HG03045 (cell line): ENCODE measurements around the gene CHIC2.
A peak's percentile ranks its signal among the peaks of the same experiment; 100 is the strongest.
"Not testable (repeated sequence)": the region's sequence is repeated elsewhere in the genome, so short reads cannot be mapped to it uniquely, and the experiment has no call there.

Experiments used
- ATAC-seq: cut with Tn5 transposase; IDR thresholded peaks from one replicate; pipeline ENCODE4 v1.9.1; 2021; ENCODE audit warnings: mild to moderate bottlenecking, moderate library complexity; ENCODE audit not compliant: unreplicated experiment

CHIC2 gene

DNA sequence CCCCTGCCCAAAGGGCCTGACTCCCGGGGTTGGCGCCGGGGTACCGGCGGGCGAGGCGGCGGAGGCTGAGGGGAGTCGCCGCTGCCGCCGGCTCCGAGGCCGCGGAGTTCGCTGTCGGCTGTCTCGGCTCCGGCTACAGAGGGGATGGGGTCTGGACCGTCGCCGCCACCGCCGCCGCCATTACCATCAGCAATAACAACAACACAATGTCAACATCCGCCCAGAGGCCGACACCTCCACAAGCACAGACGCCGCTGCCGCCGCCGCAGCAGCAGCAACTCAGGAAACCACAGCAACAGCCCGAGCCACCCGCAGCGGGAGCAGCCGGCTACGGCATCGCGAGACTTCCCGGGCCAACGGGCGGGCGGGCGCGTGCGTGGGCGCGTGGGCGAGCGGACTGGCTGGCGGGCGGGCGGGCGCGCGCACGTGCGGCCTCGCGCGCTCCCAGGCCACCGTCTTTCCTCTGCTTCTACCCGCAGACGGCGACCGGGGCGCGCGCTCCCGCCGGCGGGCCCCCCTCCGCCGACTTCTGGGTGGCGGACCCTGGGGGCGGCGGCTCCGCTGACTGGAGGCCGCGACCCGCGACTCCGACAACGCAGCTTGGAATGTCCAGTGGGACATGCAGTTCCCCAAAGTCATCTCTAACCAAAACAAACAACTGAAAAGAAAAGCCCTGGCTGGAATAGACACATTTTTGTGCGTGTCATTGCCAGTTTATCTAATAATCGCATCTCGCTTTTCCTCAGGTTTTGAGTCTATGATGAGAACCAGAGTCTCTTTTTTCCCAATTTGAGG is at the start of gene CHIC2:
TSS of gene CHIC2 (minus strand) at position 289 of the 795 bp plus-strand sequence. CDS start 305 bp downstream, outside the sequence.
- ATAC-seq = peak; percentile 98

DNA sequence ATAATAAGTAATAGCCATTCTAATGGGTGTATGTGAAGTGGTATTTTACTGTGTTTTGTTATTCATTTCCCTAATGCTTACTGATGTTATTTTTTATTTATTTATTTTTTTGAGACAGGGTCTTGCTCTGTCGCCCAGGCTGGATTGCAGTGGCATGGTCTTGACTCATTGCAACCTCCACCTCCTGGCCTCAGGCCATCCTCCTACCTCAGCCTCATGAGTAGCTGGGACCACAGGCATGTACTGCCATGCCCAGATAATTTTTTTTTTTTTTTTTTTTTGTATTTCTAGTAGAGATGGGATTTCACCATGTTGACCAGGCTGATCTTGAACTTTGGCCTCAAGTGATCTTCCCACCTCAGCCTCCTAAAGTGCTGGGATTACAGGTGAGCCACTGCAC is 48.8 kb upstream of the CHIC2 start:
- ATAC-seq = not testable (repeated sequence)

DNA sequence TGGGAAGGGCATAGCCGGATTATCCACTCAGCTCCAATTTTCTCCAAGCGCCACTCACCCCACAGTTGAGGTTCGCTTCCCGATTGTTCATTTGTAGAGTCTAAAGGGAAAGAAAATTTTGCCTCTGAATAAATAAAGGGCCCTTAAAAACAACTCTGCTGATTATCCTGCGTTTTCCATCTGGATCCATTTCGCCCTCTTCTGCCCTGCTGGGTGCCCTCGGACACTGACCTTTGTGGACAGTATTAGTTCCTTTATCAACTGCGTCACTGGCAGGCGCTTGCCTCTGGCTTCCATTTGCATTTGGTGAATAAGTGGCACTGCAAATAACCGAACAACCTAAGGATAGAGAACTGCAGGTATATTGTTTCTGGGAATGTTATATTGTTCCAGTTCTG is 45.6 kb upstream of the CHIC2 start:
- ATAC-seq = no peak

DNA sequence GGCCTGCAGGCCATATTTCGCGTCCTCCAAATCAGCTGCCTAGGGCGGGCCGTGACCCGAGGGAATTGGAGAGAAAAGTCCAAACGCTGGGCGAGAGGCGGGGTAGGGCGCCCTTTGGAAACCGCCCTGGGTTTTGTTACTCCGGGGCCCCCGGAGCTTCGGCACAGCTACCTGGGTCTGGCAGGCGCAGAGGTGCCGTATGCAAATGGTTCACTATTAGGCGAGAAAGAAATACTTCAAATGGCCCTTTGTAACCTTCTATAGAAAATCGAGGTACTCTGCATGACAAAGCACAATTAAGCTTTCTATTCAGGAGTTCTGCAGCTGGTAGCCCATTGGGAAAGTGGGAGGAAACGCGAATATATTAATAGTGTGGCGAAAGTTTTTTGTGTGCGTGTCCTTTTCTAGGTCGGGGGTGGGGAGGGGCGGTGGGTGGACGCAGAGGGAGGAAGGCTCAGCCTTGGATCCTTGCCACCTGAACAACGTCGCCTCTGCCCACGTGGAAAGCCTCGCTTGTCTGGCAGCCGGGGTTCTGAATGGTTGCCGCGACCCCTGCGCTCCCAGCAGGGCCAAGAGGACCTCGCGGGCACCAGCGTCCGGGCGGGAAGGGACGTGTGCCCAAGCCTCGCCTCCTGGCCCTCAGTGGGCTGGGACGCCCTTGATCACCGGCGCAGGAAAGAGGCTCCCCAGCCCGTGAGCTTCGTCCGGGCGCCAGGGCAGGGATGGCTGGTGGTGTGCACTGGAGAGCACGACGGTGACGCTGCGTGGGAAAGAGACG is 45.0 kb upstream of the CHIC2 start:
- ATAC-seq = no peak

DNA sequence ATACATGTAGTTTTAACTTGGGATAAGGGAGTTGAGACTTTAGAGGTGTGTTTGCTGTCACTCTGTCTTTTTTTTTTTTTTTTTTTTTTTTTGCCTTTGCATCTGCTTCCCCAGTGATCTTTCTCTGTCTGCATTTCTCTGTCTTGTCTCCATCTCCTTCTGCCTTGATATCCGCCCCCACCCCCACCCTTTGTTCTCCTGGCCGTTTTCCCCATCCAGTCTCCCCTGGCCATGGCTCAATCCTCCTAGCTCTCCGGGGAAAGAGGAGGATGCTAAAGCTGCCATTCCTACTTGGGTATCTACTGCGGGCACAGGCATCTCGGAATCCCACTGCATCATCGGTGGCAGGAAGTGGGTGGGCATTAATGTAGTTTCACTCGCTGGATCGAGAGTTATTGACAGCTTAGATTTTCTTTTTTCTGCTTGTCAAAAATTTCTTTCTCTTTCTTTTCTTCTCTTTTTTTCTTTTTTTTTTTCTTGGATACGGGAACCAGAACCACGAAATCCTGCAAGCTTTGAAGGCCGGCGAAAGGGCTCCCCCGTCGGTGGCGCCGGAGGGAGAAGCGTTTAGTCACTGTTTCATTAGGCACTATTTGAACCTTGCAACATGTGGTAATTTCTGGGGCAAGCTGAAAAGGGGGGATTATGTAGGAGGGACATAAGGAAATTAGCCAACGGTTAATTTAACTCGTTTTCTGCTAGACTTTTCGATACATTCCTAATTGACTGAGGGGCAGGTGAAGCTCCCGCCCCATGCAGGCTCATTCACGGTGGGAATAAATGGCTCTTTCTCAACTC is 43.7 kb upstream of the CHIC2 start:
- no peak for ATAC-seq

DNA sequence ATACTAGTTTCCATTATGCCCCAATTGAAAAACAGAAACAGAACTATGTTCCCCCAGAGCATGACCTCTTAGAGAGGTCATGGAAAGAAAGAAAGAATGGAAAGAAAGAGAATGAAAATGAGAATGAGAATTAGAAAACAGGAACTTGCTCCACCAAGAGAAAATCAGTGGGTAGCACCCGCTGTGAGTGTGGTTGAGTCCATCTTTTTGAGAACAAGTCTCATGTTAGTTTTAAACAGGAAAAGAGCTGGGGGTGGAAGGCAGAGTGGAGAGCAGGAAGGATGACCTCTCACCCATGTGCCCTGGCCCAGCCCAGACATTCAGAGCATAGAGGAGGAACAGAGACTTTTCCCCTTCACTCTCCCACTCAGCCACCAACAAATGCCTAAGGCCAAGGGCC is 40.5 kb upstream of the CHIC2 start:
- no peak for ATAC-seq

DNA sequence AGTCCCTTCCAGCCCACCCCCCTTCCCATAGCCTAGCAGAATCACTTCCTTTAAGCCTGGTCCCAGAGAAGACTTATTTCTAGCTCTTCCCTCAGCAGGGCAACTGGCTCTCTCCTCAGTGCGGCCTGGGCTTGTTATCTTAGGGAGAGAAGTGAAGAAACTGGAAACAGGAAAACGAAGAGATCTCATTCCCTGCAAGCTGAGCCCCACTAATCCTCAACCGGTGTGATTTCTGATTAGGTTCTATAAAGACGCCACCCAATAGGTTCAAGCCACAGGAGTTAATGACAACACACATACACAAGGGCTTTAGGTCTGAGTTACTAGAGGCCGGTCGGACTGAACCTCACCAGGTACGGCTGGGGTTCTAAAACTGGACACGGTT is 38.8 kb upstream of the CHIC2 start:
- ATAC-seq = no peak

DNA sequence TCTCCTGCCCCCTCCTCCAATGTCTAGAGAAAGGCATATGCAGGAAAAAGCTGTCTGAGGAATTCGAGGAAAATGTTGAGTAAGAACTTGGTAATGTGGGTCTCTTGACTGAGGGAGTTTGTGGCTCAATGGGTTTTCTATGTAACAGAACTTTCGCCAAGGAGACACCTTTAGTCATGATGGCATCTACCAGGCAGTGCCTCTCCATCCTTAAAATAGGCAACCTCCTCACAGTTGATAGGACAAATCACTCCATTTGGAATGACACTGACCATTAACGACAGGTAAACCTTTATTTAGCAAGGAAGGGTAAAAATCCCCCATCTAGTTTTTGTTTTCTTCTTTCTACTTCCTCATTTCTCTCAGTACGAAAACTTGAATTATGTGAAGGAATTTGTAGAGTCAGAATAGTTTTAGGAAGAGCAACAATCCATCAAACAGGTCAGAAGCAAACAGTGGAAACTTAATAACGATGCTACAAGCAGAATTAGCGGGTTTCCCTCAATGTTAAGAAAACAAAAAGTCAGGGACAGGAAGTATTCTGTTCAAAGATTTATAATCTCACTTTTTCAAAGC is 38.2 kb upstream of the CHIC2 start:
- ATAC-seq = no peak

DNA sequence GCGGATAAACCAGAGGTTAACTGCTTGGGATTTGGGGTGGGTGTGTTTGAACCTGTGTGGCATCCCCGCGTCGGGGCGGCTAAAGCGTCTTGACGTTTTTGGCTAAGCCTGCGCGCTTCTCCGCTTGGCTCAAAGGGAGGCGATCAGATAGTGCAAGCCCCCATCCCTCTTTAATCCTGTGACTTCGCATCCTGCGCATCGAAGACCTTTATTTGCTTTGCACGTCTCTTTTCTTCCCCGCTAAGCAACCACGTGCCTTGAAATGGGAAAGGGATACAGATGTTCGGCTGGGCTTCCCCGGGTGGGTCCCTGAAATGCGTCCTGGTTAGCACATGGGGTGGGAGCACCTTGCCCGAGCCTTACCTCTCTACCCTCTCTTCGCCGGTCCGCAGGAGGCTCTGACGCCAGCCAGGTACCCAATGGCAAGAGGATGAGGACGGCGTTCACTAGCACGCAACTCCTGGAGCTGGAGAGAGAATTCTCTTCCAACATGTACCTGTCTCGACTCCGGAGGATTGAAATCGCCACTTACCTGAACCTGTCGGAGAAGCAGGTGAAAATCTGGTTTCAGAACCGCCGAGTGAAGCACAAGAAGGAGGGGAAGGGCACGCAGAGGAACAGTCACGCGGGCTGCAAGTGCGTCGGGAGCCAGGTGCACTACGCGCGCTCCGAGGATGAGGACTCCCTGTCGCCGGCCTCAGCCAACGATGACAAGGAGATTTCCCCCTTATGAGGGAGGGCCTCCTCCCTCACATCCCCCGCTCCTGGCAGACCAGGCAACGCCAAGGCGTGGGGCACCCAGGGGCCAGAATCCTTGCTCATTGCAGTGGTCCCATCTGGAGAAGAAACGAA is 37.0 kb upstream of the CHIC2 start:
- no peak for ATAC-seq

DNA sequence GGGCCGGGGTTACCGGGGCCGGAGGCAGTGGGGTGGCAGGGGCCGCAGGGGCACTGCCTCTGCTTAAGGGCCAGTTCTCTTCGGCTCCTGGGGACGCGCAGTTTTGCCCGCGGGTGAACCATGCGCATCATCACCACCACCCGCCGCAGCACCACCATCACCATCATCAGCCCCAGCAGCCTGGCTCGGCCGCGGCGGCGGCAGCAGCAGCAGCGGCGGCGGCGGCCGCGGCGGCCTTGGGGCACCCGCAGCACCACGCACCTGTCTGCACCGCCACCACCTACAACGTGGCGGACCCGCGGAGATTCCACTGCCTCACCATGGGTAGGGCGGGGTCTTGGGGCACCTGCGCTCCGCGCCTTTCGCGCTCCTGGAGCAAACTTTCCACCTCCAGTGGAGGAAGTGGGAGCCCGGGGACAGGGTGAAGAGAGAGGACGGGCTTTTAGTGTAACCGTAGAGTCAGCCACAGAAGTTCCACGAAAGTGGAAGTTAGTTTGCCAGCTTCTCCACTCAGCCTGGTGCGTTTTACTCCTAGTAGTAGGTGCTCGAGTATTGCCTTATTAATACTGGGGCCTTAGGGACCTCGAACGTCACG is 36.3 kb upstream of the CHIC2 start:
- ATAC-seq = no peak

DNA sequence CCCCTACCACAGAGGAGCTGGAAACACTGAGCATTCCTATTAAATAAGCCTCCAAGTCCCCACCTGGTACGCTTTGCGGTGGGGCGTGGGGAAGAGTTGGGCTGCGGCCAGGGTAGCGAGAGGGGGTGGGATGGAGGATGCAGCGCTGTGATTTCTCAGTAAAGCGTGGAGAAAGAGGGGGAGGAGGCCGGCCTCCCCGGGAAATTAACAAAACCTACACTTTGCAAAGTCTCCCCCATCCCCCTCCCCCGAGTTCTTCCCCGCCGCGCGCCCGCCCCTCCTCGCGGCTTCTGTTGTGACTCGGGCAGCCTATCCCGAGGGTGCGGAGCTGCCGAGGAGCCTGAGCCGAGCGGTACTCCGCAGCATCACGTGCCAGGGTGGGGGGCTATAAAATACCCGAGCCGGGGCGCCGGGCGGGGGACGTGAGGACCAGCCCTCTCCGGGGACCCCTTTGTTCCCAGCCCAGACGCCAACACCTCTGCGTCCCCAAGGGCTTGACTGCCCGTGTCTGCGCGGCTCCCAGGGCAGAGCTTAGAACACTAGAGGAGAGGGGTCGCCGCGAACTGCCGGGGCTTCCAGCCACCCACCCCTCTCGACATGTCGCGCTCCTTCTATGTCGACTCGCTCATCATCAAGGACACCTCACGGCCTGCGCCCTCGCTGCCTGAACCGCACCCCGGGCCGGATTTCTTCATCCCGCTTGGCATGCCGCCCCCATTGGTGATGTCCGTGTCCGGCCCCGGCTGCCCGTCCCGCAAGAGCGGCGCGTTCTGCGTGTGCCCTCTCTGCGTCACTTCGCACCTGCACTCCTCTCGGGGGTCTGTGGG is 35.6 kb upstream of the CHIC2 start, which contains the start of gene GSX2:
TSS of gene GSX2 (plus strand) at position 416 of the 827 bp plus-strand sequence. CDS start at position 598, 182 bp downstream.
- no peak for ATAC-seq

DNA sequence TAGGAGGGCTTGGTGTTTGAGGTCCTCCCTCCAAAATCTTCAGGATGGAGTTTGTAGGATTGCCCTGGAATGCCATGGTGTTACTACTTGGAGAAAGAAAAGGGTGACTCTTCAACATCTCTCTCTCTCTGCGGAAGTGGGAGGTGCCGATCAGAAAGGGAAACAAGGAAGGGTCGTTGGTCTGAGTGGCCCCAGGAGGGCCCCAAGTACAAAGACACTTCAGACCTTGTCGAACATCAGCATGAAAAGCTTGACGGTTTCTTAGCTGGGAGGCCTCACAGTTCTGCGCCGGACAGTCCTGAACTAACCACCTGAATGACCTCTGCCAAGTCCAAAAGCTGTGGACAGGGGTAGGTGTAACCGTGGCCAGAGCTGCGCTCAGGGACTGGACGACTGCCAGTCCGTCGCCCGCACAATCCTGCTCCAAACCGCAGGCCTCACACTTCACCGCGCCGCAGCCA is 34.9 kb upstream of the CHIC2 start:
- ATAC-seq = no peak

DNA sequence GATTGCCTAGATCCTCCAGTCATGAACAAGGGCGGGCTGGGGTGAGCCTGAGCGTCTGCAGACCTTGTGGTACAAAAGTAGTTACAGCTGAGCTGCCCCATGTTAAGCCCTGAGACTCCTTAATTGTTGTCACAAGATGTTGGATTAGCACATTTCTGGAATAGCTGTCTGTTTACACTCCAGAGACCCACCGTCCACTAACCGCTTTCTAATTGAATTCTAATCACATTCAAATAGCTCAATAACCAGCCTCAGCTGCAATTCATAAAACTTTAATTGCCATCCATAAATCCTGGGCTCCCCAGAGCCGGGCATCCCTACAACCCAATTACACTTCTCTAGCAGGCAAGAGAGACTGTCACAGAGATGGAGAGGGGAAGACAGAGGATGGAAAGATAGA is 34.0 kb upstream of the CHIC2 start:
- ATAC-seq = no peak

DNA sequence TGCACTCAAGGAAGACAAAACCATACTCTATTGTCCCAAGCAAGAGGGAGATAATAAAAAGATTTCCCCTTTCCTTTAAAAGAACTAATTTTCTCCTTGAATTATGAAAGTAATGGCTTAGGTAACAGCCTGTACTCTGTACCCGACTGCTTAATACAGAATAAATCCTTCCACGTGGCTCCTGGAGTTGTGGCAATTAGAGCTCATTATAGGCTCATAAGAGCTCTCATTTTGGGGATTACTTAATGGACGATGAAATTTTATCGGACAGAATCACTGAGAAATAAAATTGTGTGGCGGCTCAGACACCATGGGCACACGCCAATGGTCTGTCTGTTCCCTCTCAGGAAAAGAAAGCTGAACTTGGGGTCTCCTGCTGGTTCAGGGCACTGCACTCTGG is 32.7 kb upstream of the CHIC2 start:
- no peak for ATAC-seq

DNA sequence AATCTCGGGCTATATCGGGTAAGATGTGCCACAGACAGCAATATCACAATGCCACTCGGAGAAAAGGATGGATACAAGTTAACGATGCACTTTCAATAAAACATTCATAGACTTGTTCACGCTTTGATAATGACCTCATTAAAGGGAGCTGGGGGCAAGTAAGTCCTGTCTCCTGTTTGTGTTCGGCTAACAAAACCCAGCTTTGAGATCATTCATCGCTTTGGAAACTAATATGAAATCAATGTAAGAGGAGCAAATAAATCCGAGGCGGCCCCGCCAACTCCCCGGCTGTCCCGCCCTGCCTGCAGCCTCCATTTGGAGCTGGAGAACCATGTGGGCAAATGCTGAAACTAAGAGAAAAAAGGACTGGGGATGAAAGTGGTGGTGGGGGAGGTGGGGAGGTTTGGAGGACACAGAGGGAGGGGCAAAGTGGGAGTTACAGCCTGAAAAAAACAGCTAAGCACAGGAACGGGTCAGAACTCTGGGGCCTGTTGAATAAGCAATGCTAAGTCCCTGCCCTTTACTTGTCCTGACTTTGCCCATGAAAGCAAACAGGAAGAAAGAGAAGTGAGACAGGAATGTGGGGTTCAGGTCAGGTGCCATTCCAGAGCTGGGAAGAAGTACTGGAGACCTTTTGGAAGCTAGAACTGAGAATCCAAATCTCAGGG is 32.0 kb upstream of the CHIC2 start:
- ATAC-seq = no peak

DNA sequence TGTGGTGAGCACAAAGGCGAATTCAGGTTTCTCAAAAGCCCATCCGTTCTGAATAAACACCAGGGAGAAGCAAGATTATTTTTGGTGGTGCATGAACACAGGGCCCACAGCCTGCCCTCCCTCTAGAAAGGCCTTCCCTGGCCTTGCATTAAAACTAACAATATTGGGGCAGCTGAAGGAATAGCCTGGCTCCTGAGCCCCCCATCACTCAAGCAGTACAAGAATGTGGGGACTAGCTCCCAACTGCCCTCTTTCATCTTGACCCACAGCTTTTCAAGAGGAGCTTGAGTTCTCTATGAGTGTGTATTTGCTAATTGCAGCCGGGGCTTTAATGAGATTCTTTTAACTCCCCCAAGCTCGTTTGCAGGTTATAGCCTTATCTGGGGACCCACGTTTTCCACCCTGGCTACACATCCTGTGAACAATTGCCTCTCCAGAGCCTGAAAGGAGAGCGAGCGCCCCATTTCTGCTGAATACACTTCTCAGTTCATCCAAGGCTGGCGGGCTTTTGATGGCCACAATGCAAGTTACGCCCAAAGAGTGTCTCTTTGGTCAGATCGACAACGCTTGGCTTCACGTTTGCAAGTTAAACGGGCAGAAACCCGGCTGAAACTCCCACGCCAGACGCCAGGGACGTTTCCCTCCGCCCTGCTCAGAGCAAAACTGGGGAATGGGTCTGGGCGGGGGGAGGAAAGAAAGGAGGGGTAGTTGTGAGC is 30.9 kb upstream of the CHIC2 start:
- ATAC-seq = no peak

DNA sequence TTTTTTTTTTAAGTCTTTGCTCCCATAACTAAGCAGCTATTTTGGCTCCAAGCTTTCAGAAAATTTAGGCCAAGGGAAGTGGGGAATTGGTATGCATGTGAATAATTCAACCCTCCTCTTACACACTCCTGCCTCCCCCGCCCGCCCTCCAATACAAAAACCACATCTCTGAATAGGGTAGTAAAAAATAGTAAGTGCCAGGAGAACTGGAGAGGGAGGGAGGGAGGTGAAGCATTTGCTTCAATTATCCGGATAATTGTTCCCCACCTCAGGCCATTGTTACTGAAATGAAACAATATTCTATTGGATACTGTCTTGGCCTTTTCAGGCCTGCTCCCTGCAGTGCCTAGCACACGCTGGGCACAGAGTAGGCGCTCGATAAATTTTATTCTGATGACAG is 30.0 kb upstream of the CHIC2 start:
- no peak for ATAC-seq
